Pericardium fibroblast (primary cell): ENCODE measurements around the gene WNT16. TPM values are rescaled to one million over a fixed set of nuclear protein-coding genes. Genes with fewer than 3 reads are reported as not detected.

Experiments
- total RNA-seq: library from RNA; depleted of rRNA; stranded (reverse); fragments of >200 nt; gene quantifications from 2 replicates; pipeline ENCODE4 v1.2.3, GENCODE V29; 2015

Gene WNT16, protein sequence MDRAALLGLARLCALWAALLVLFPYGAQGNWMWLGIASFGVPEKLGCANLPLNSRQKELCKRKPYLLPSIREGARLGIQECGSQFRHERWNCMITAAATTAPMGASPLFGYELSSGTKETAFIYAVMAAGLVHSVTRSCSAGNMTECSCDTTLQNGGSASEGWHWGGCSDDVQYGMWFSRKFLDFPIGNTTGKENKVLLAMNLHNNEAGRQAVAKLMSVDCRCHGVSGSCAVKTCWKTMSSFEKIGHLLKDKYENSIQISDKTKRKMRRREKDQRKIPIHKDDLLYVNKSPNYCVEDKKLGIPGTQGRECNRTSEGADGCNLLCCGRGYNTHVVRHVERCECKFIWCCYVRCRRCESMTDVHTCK
- total RNA-seq, result 0.09 TPM in 1 of 2 replicates, not detected in the other

DNA sequence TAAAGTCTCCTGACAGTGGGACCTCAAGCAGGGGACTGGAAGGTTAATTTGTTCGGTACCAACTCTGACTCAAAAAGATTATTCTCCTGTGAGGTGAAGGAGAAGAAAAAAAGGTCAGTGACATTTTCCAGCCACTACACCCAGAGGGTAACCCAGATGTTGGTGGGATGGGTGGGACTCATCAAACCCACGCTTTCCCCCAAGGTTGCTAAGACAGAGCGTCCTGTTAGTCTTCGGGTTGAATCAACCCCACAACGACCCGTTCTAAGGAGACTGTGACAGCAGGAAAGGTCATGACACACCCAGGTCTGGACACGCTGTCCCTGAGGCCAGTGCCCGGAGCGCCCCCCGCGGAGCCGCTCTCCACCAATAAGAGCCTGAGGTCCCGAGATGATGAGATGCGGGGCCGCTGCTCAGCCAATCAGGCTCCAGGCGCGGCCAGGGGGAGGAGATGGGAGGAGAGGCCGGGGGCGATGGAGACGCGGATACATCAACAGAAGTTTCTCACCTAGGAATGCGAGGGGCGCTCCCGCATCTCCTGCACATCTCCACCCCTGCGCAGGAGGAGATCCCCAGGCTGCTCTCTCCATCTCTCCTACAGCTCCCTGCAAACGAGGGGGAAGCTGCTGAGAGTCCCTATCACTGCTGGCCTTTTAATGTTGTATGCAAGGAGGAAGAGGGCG is at the start of gene WNT16:
Gene WNT16, plus strand, starts transcription at position 493 of the 683 bp plus-strand sequence. CDS start 293 bp downstream, outside the sequence.

Other genes starting within 250 kb of the WNT16 start
- gene FAM3C, start 67.3 kb downstream of the WNT16 start, total RNA-seq, result 51.9 and 54.6 TPM in 2 replicates